ENCODE measurements around the gene GLG1.
"Not testable (repeated sequence)": the region's sequence is repeated elsewhere in the genome, so short reads cannot be mapped to it uniquely, and the experiment has no call there.

The GLG1 gene

GRCh38 chr16:74468807-74469525, 137.9 kb downstream of the GLG1 start:
- DNase-seq = no peak

GRCh38 chr16:74466872-74467271, 140.0 kb downstream of the GLG1 start:
- DNase-seq = no peak

- DNase-seq = no peak
Measured at GRCh38 chr16:74465851-74466685, 140.8 kb downstream of the GLG1 start.

GRCh38 chr16:74465281-74465680, 141.6 kb downstream of the GLG1 start:
- DNase-seq = no peak

- DNase-seq = no peak
Measured at GRCh38 chr16:74463888-74464287, 143.0 kb downstream of the GLG1 start.

GRCh38 chr16:74462361-74462760, 144.6 kb downstream of the GLG1 start:
- DNase-seq = no peak

- DNase-seq = no peak
Measured at GRCh38 chr16:74461826-74462225, 145.1 kb downstream of the GLG1 start.

GRCh38 chr16:74460542-74460941, 146.4 kb downstream of the GLG1 start:
- no peak for DNase-seq

- no peak for DNase-seq
Measured at GRCh38 chr16:74456290-74456625, 150.7 kb downstream of the GLG1 start.

GRCh38 chr16:74455619-74456289, 151.2 kb downstream of the GLG1 start:
- DNase-seq = no peak

- DNase-seq = no peak
Measured at GRCh38 chr16:74455213-74455612, 151.7 kb downstream of the GLG1 start.

GRCh38 chr16:74451951-74452758, 154.8 kb downstream of the GLG1 start:
- no peak for DNase-seq

GRCh38 chr16:74450967-74451760, 155.8 kb downstream of the GLG1 start:
- DNase-seq = no peak

GRCh38 chr16:74450236-74450635, 156.7 kb downstream of the GLG1 start:
- no peak for DNase-seq

GRCh38 chr16:74449470-74449869, 157.4 kb downstream of the GLG1 start:
- DNase-seq = no peak

- no peak for DNase-seq
Measured at GRCh38 chr16:74448990-74449389, 157.9 kb downstream of the GLG1 start.

GRCh38 chr16:74447578-74447977, 159.3 kb downstream of the GLG1 start:
- DNase-seq = no peak

GRCh38 chr16:74446866-74447265, 160.0 kb downstream of the GLG1 start:
- DNase-seq = no peak

- DNase-seq = not testable (repeated sequence)
Measured at GRCh38 chr16:74443624-74444346, 163.1 kb downstream of the GLG1 start.

- no peak for DNase-seq
Measured at GRCh38 chr16:74439685-74440084, 167.2 kb downstream of the GLG1 start.

- DNase-seq = peak; percentile 30
Measured at GRCh38 chr16:74438492-74438979, 168.4 kb downstream of the GLG1 start.

Data from CD4-positive, alpha-beta T cell treated with Interleukin-12 subunit alpha and Interleukin-12 subunit beta, for 1 hour (primary cell).